Esophagus muscularis mucosa (tissue), 4 donors: Measurements from ENCODE around the gene ATRN. TPM values are rescaled to one million over a fixed set of nuclear protein-coding genes. Genes with fewer than 3 reads are reported as not detected.
"Not testable (repeated sequence)": the region's sequence is repeated elsewhere in the genome, so short reads cannot be mapped to it uniquely, and the experiment has no call there.

ENCODE experiments used
- DNase-seq: peaks from one replicate; pipeline ENCODE4 v3.0.0-alpha.2; 2017; ENCODE audit errors: extremely low spot score
- H3K27ac ChIP-seq, 4 donors: fragments of 200-600 bp; sonication (generic); replicated peaks in 1 of 4; 1 replicate in 3 of 4; 2 replicates in 1 of 4; pipeline ENCODE4 v1.5.1; 2016 to 2019; ENCODE audit warnings: mild to moderate bottlenecking in 1 of 4
- H3K27me3 ChIP-seq, 4 donors: fragments of 200-600 bp; sonication (generic); one replicate each; pipeline versions ENCODE4 v1.5.1 to v1.6.0; 2016 to 2019
- H3K36me3 ChIP-seq, 4 donors: fragments of 200-600 bp; sonication (generic); one replicate each; pipeline ENCODE4 v1.5.1; 2016 to 2019
- H3K4me1 ChIP-seq, 4 donors: fragments of 200-600 bp; sonication (generic); one replicate each; pipeline ENCODE4 v1.5.1; 2016 to 2019
- H3K4me3 ChIP-seq, 4 donors: fragments of 200-600 bp; sonication (generic); 1 replicate in 2 of 4; 2 replicates in 2 of 4; pipeline ENCODE4 v1.5.1; 2016 to 2019; ENCODE audit warnings: mild to moderate bottlenecking in 4 of 4, moderate library complexity in 1 of 4
- H3K9me3 ChIP-seq, 4 donors: fragments of 200-600 bp; sonication (generic); 1 replicate in 3 of 4; 2 replicates in 1 of 4; pipeline ENCODE4 v1.5.1; 2016 to 2019
- EP300 ChIP-seq: sonication (generic); formaldehyde crosslinking; IDR thresholded peaks from one replicate; pipeline ENCODE4 v1.6.1; 2017; ENCODE audit warnings: antibody characterized with exemption
- POLR2A ChIP-seq: fragments of 450-650 bp; IDR thresholded peaks from one replicate; pipeline ENCODE4 v1.6.1; 2017; ENCODE audit warnings: antibody characterized with exemption, moderate library complexity, mild to moderate bottlenecking, low read depth
- POLR2AphosphoS5 ChIP-seq, 2 donors: sonication (generic); formaldehyde crosslinking; IDR thresholded peaks; one replicate each; pipeline ENCODE4 v1.6.1; 2017; ENCODE audit warnings: antibody characterized with exemption in 2 of 2
- WGBS: methylation state at CpG from one replicate; pipeline ENCODE4 v1.1.5; 2018; 5-methylcytosine and 5-hydroxymethylcytosine counted together
- intact Hi-C: fragments of 100-400 bp; cut with DNase I; formaldehyde crosslinking; loops from one replicate; pipeline ENCODE4 v1.15.1; 2023
- total RNA-seq, 4 donors: library from RNA; depleted of rRNA; stranded (reverse); fragments of >200 nt; gene quantifications; one replicate each; pipeline versions ENCODE4 v1.1.0 to v1.2.1, GENCODE V29; 2016
- TF ChIP-seq, protein P1 (sequence below), 3 experiments: fragments of 200-600 bp in 2 of 3; fragments of 450-650 bp in 1 of 3; sonication (generic) in 2 of 3; IDR thresholded peaks; one replicate each; pipeline ENCODE4 v1.5.1; 2017 to 2019; ENCODE audit warnings: antibody characterized with exemption in 3 of 3, mild to moderate bottlenecking in 2 of 3, moderate library complexity in 1 of 3

ATRN gene
- total RNA-seq, 4 donors from 2014 or later, result 14.1 to 19.1 (median 18.0) TPM

GRCh38 chr20:3515379-3516170 lies 44.8 kb downstream of the ATRN start:
- Histone ChIP-seq H3K4me1 (no peaks in the 10 kb centered on the region), H3K27me3 (no peaks in the 10 kb centered on the region), H3K9me3 (no peaks in the 10 kb centered on the region), H3K36me3 (no peaks in the 10 kb centered on the region), H3K4me3 (no peak overlapping the region), H3K27ac (no peak overlapping the region)
- 94% methylated on average over 3 of the region's 3 CpGs for WGBS
- no peak for DNase-seq
- TF ChIP-seq POLR2A (no peak), POLR2AphosphoS5 (IDR thresholded peaks at IDR 0.05) (no peak), EP300 (no peak)
- TF ChIP-seq, protein P1, sequence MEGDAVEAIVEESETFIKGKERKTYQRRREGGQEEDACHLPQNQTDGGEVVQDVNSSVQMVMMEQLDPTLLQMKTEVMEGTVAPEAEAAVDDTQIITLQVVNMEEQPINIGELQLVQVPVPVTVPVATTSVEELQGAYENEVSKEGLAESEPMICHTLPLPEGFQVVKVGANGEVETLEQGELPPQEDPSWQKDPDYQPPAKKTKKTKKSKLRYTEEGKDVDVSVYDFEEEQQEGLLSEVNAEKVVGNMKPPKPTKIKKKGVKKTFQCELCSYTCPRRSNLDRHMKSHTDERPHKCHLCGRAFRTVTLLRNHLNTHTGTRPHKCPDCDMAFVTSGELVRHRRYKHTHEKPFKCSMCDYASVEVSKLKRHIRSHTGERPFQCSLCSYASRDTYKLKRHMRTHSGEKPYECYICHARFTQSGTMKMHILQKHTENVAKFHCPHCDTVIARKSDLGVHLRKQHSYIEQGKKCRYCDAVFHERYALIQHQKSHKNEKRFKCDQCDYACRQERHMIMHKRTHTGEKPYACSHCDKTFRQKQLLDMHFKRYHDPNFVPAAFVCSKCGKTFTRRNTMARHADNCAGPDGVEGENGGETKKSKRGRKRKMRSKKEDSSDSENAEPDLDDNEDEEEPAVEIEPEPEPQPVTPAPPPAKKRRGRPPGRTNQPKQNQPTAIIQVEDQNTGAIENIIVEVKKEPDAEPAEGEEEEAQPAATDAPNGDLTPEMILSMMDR (IDR thresholded peaks at IDR 0.05), result no peak
- intact Hi-C loops, result no loop called here

DNA sequence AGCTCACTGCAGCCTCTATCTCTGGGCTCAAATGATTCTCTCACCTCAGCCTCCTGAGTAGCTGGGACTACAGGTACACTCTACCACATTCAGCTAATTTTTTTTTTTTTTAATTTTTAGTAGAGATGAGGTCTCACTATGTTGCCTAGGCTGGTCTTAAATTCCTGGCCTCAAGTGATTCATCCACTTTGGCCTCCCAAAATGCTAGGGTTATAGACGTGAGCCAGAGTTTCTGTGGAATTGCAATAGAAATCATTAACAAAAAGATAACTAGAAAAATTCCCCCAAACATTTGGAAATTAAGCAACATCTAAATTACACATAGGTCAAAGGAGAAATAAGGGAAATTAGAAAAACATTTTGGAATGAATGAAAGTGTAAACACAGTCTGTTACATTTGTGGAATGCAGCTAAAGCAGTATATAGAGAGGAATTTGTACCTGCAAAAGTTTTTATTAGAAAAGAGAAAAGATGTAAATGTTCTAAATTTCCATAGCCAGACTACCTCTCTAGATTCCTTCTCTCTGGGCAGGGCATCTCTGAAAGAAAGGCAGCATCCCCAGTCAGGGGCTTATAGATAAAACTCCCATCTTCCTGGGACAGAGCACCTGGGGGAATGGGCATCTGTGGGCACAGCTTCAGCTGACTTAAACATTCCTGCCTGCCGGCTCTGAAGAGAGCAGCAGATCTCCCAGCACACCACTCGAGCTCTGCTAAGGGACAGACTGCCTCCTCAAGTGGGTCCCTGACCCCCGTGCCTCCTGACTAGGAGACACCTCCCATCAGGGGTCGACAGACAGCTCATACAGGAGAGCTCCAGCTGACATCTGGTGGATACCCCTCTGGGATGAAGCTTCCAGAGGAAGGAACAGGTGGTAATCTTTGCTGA lies 51.3 kb downstream of the ATRN start:
- peaks cover 0 to 6% (median 0%) of the 10 kb centered on the region in 4 donors for H3K36me3 ChIP-seq
- H3K27ac ChIP-seq, result no peak overlapping the region
- no peaks in the 10 kb centered on the region for H3K27me3 ChIP-seq
- no peak overlapping the region for H3K4me3 ChIP-seq
- no peak for DNase-seq
- no peaks in the 10 kb centered on the region for H3K4me1 ChIP-seq
- TF ChIP-seq POLR2A (no peak), POLR2AphosphoS5 (IDR thresholded peaks at IDR 0.05) (no peak), EP300 (no peak)
- TF ChIP-seq, protein P1 (IDR thresholded peaks at IDR 0.05), result no peak
- H3K9me3 ChIP-seq, result no peaks in the 10 kb centered on the region
- 92% methylated on average over 2 of the region's 5 CpGs for WGBS
- intact Hi-C loops, result no loop called here

DNA sequence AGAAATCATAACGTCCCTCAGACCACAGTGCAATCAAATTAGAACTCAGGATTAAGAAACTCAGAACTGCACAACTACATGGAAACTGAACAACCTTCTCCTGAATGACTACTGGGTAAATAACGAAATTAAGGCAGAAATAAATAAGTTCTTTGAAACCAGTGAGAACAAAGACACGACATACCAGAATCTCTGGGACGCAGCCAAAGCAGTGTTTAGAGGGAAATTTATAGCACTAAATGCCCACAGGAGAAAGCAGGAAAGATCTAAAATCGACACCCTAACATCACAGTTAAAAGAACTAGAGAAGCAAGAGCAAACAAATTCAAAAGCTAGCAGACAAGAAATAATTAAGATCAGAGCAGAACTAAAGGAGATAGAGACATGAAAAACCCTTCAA lies 53.9 kb downstream of the ATRN start:
- H3K9me3 ChIP-seq, H3K4me3 ChIP-seq, H3K4me1 ChIP-seq, intact Hi-C loops, H3K27ac ChIP-seq, DNase-seq, H3K27me3 ChIP-seq, H3K36me3 ChIP-seq: not testable (repeated sequence)
- WGBS, result 92% methylated on average over 5 of the region's 5 CpGs

- WGBS, result 91% methylated on average over 3 of the region's 3 CpGs
- H3K9me3 ChIP-seq, result no peaks in the 10 kb centered on the region
- no peaks in the 10 kb centered on the region for H3K4me1 ChIP-seq
- peaks cover 0 to 16% (median 13%) of the 10 kb centered on the region in 4 donors for H3K36me3 ChIP-seq
- DNase-seq, result no peak
- TF ChIP-seq, protein P1 (IDR thresholded peaks at IDR 0.05), result no peak
- H3K4me3 ChIP-seq, result no peak overlapping the region
- intact Hi-C loops, result no loop called here
- H3K27me3 ChIP-seq, result no peaks in the 10 kb centered on the region
- H3K27ac ChIP-seq, result no peak overlapping the region
These were observed 61.3 kb downstream of the ATRN start for GRCh38 chr20:3532089-3532615.

- DNase-seq, H3K27me3 ChIP-seq, H3K4me1 ChIP-seq, H3K9me3 ChIP-seq, intact Hi-C loops, H3K27ac ChIP-seq, H3K4me3 ChIP-seq: not testable (repeated sequence)
- H3K36me3 ChIP-seq, result peaks cover 0 to 22% (median 14%) of the 10 kb centered on the region in 4 donors
- 100% methylated on average over 1 of the region's 1 CpG for WGBS
These were observed 66.9 kb downstream of the ATRN start for GRCh38 chr20:3537733-3538132.
